ENCODE measurements around the gene CNTNAP2.
"Not testable (repeated sequence)": the region's sequence is repeated elsewhere in the genome, so short reads cannot be mapped to it uniquely, and the experiment has no call there.

CNTNAP2 gene

DNA sequence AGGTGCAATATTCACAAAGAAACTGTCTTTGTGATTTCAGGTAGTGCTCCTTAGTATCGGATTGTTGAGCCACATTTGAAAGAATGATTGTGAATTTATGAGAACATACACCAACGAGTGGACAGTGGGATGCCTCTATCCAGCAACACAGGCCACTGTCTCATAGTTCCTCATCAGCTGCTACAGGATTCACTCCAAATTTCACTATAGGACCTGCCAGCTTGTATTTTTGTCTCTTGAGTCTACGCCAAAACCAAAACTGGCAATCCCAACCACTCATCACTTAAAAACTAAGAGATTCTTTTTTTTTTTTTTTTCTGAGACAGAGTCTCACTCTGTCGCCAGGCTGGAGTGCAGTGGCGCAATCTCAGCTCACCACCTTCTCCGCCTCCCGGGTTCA, 964.5 kb downstream of the CNTNAP2 start:
- Histone ChIP-seq H3K4me1 (ENCODE audit: control insufficient read depth, insufficient read depth, low read length) (no peaks in the 10 kb centered on the region), H3K4me3 (ENCODE audit: low read length) (no peak overlapping the region), H3K27ac (ENCODE audit: low read depth, low read length) (no peak overlapping the region), H3K9ac (ENCODE audit: low read length) (no peak overlapping the region), H3K36me3 (ENCODE audit: control insufficient read depth, insufficient read depth, low read length) (no peaks in the 10 kb centered on the region), H3K27me3 (ENCODE audit: control insufficient read depth, insufficient read depth, low read length) (no peaks in the 10 kb centered on the region)

DNA sequence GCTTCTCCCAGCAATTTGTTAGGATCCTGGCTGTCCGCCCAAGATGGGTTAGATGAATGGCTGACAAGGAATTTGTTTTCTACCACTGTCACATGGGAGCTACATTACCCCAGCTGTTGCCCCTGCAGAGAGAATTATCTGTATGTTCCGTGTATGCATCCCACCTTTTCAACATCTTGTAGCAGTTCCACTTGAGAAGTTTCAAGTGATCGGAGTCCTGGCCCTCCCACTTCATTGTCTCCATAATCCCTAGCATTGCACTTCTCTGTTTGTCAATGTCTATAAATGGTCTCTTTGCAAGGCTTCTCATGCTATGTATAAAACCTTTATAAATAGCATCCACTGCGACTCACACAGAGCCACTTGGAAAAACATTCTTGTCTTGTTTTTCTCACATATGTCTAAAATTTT, 972.5 kb downstream of the CNTNAP2 start:
- Histone ChIP-seq H3K27me3 (ENCODE audit: control insufficient read depth, insufficient read depth, low read length) (no peaks in the 10 kb centered on the region), H3K9ac (ENCODE audit: low read length) (no peak overlapping the region), H3K4me1 (ENCODE audit: control insufficient read depth, insufficient read depth, low read length) (no peaks in the 10 kb centered on the region), H3K36me3 (ENCODE audit: control insufficient read depth, insufficient read depth, low read length) (no peaks in the 10 kb centered on the region), H3K4me3 (ENCODE audit: low read length) (no peak overlapping the region), H3K27ac (ENCODE audit: low read depth, low read length) (no peak overlapping the region)

DNA sequence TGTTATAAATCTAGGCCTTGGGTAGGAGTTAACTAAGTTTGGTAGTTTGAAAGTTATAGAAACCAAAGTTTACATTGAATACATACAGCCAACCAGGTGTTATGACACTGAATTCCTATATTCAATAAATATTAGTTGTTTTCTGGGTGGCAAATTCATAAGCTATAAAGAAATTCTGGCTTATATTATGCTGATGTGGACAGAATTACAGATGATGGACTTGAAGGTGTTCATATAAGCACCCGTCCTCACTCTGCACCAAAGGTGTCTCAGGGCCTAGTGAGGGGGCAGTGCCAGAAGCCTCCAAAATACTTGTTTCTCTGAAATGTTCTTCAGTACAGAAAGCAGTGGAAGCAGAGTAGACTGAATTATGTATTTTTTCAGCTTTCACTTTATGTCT, 973.0 kb downstream of the CNTNAP2 start:
- Histone ChIP-seq H3K27me3 (ENCODE audit: control insufficient read depth, insufficient read depth, low read length) (no peaks in the 10 kb centered on the region), H3K9ac (ENCODE audit: low read length) (no peak overlapping the region), H3K4me3 (ENCODE audit: low read length) (no peak overlapping the region), H3K4me1 (ENCODE audit: control insufficient read depth, insufficient read depth, low read length) (no peaks in the 10 kb centered on the region), H3K27ac (ENCODE audit: low read depth, low read length) (no peak overlapping the region), H3K36me3 (ENCODE audit: control insufficient read depth, insufficient read depth, low read length) (no peaks in the 10 kb centered on the region)

DNA sequence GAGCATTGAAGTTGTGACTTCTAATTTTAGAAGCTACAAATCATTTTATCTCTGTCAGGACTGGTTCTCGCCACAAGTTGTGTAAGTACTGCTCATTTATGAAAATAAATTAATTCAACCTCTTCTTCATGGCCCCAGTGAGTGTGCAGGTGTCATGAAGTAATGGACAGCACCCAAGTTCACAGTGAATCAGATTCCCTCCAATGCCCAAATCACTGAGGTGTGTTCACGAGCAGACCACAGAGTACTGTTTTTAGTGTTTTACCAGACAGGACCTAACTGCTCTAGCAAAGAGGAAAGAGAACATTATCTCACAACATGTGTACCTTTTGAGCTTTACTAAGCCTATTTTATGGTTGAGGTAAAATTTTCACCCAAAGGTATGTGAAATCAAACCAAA, 980.0 kb downstream of the CNTNAP2 start:
- Histone ChIP-seq H3K27ac (ENCODE audit: low read depth, low read length) (no peak overlapping the region), H3K27me3 (ENCODE audit: control insufficient read depth, insufficient read depth, low read length) (no peaks in the 10 kb centered on the region), H3K4me1 (ENCODE audit: control insufficient read depth, insufficient read depth, low read length) (no peaks in the 10 kb centered on the region)

DNA sequence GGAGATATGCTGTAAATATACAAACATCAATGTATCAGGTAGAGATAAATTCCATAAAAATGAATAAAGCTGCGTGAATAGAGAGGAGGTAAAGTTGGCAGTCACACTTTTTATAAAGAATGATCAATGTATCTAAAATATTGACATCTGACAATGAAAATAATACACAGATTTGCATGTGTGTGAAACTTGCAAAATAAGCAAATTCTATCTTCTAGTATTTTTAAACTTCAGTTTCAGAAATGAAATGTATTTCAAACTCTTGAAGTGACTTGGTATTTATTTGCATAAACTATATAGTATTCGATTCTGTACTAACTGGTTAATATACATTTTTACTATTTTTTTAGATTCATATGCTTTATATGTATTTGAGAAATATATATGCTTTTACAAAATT, 986.6 kb downstream of the CNTNAP2 start:
- no peaks in the 10 kb centered on the region for H3K36me3 ChIP-seq (ENCODE audit: control insufficient read depth, insufficient read depth, low read length)
- H3K27me3 ChIP-seq (ENCODE audit: control insufficient read depth, insufficient read depth, low read length): no peaks in the 10 kb centered on the region
- no peak overlapping the region for H3K9ac ChIP-seq (ENCODE audit: low read length)
- H3K4me1 ChIP-seq (ENCODE audit: control insufficient read depth, insufficient read depth, low read length): no peaks in the 10 kb centered on the region
- no peak overlapping the region for H3K27ac ChIP-seq (ENCODE audit: low read depth, low read length)
- H3K4me3 ChIP-seq (ENCODE audit: low read length): no peak overlapping the region

More for the DNA sequence above, 980.0 kb downstream of the CNTNAP2 start:
- no peaks in the 10 kb centered on the region for H3K36me3 ChIP-seq (ENCODE audit: control insufficient read depth, insufficient read depth, low read length)
- H3K4me3 ChIP-seq (ENCODE audit: low read length): no peak overlapping the region
- no peak overlapping the region for H3K9ac ChIP-seq (ENCODE audit: low read length)

DNA sequence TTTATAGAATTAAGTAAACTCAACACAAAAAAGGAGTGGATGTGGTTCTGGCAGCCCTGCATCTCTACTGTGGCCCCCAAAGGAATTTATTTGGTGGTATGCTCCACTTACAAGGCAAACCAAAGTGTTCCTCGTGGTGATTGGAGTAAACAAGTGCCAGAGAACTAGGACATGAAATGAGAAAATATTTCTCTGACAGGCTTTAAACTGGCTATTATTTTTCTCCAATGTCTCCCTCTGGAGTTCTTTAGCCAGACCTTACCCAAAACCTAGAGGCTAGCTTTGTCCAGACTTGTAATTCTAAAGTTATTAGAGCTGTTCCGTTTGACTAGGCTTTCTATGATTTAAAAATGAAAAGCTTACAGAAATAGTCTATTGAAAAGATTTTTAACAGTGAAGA, 990.1 kb downstream of the CNTNAP2 start:
- H3K27me3 ChIP-seq (ENCODE audit: control insufficient read depth, insufficient read depth, low read length): no peaks in the 10 kb centered on the region
- H3K27ac ChIP-seq (ENCODE audit: low read depth, low read length): no peak overlapping the region
- no peak overlapping the region for H3K4me3 ChIP-seq (ENCODE audit: low read length)
- no peaks in the 10 kb centered on the region for H3K4me1 ChIP-seq (ENCODE audit: control insufficient read depth, insufficient read depth, low read length)
- H3K36me3 ChIP-seq (ENCODE audit: control insufficient read depth, insufficient read depth, low read length): no peaks in the 10 kb centered on the region
- H3K9ac ChIP-seq (ENCODE audit: low read length): no peak overlapping the region

DNA sequence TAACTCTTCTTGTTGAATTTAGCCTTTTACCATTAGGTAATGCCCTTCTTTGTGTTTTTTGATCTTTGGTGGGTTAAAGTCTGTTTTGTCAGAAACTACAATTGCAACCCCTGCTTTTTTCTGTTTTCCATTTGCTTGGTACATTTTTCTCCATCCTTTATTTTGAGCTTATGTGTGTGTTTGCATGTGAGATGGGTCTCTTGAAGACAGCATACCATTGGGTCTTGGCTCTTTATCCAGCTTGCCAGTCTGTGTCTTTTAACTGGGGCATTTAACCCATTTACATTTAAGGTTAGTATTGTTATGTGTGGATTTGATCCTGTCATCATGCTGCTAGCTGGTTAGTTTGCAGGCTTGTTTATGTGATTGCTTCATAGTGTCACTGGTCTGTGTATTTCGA, 997.9 kb downstream of the CNTNAP2 start:
- H3K27ac ChIP-seq (ENCODE audit: low read depth, low read length); H3K9ac ChIP-seq (ENCODE audit: low read length); H3K27me3 ChIP-seq (ENCODE audit: control insufficient read depth, insufficient read depth, low read length); H3K4me3 ChIP-seq (ENCODE audit: low read length); H3K4me1 ChIP-seq (ENCODE audit: control insufficient read depth, insufficient read depth, low read length); H3K36me3 ChIP-seq (ENCODE audit: control insufficient read depth, insufficient read depth, low read length): not testable (repeated sequence)

DNA sequence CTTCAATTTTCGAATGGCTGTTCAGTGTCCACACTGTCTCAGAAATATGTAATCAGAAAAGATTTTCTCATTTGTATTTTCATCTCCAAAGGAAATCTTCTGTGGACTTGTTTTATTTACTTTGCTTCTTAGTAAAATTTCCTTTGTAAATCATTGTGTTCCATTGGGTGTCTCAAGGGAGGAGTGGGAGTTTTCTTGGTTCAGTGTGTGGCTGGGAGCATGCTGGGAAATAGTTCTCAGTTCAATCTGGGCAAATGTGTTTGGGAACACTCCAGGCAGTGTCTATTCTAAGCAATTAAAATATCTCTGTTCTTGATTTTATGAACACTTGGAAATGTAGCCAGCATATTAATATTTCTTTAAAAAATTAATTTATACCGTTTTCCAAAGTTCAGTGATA, 1019.8 kb downstream of the CNTNAP2 start:
- Histone ChIP-seq H3K27ac (ENCODE audit: low read depth, low read length) (no peak overlapping the region), H3K4me1 (ENCODE audit: control insufficient read depth, insufficient read depth, low read length) (no peaks in the 10 kb centered on the region), H3K4me3 (ENCODE audit: low read length) (no peak overlapping the region), H3K9ac (ENCODE audit: low read length) (no peak overlapping the region), H3K36me3 (ENCODE audit: control insufficient read depth, insufficient read depth, low read length) (no peaks in the 10 kb centered on the region), H3K27me3 (ENCODE audit: control insufficient read depth, insufficient read depth, low read length) (no peaks in the 10 kb centered on the region)

DNA sequence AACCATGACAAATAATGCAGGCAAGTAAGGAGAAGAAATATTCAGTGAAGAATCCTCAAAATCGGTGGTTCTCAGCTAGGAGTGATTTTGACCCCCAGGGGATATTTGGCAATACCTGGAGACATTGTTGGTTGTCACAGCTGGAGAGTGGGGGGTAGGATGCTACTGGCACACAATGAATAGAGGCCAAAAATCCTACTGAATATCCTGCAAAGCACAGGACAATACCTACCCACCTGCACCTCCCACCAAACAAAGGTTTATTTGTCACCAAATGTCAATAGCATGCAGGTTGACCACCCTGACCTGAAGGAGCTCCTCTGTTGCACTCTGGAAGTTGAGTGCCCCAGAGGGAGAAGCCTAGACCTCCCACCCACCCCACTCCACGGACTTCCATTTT, 1028.6 kb downstream of the CNTNAP2 start:
- H3K36me3 ChIP-seq (ENCODE audit: control insufficient read depth, insufficient read depth, low read length): no peaks in the 10 kb centered on the region
- no peak overlapping the region for H3K4me3 ChIP-seq (ENCODE audit: low read length)
- no peak overlapping the region for H3K9ac ChIP-seq (ENCODE audit: low read length)
- no peaks in the 10 kb centered on the region for H3K27me3 ChIP-seq (ENCODE audit: control insufficient read depth, insufficient read depth, low read length)
- no peaks in the 10 kb centered on the region for H3K4me1 ChIP-seq (ENCODE audit: control insufficient read depth, insufficient read depth, low read length)
- H3K27ac ChIP-seq (ENCODE audit: low read depth, low read length): no peak overlapping the region

DNA sequence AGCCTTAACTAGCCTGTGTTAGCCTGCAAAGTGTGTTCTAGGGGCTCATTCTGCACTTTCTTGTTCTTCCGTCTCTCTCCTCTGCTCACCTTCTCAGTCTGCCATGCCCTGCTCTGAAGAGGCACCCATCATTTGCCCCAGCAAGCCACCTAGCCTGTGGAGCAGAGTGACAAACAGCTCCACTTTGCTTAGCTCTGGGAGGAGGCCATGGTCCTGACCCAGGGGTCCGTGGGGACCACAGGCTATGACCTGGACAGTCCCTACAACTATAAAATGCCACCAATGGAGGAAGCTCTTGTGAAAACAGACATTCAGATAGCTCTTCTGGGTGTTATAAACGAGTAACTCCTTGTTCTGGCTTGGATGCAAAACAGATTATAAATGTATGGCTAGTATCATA, 1029.6 kb downstream of the CNTNAP2 start:
- H3K9ac ChIP-seq (ENCODE audit: low read length): no peak overlapping the region

DNA sequence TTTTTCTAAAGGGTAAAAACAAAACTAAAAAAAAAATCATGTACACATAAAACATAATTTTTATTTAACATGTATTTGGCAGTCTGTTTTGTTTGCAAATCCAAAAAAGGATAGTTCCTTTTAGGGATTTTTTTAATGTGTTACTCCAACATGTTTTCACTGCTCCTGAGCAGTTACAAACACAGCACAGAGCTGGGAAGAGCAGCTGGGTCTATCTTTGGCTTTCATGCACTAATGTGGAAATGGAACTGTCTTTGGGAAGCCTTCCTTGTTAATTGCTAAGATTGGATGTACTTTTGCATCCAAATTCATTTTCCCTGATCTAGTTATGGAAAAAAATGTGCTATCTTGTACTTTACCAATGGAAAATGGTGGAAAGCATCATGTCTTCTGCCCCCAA, 1035.1 kb downstream of the CNTNAP2 start:
- no peaks in the 10 kb centered on the region for H3K27me3 ChIP-seq (ENCODE audit: control insufficient read depth, insufficient read depth, low read length)
- no peak overlapping the region for H3K9ac ChIP-seq (ENCODE audit: low read length)
- H3K4me3 ChIP-seq (ENCODE audit: low read length): no peak overlapping the region
- H3K36me3 ChIP-seq (ENCODE audit: control insufficient read depth, insufficient read depth, low read length): no peaks in the 10 kb centered on the region
- no peak overlapping the region for H3K27ac ChIP-seq (ENCODE audit: low read depth, low read length)
- no peaks in the 10 kb centered on the region for H3K4me1 ChIP-seq (ENCODE audit: control insufficient read depth, insufficient read depth, low read length)

More for the DNA sequence above, 1029.6 kb downstream of the CNTNAP2 start:
- H3K27me3 ChIP-seq (ENCODE audit: control insufficient read depth, insufficient read depth, low read length): no peaks in the 10 kb centered on the region
- H3K4me1 ChIP-seq (ENCODE audit: control insufficient read depth, insufficient read depth, low read length): no peaks in the 10 kb centered on the region
- H3K4me3 ChIP-seq (ENCODE audit: low read length): no peak overlapping the region
- H3K27ac ChIP-seq (ENCODE audit: low read depth, low read length): no peak overlapping the region
- H3K36me3 ChIP-seq (ENCODE audit: control insufficient read depth, insufficient read depth, low read length): no peaks in the 10 kb centered on the region

DNA sequence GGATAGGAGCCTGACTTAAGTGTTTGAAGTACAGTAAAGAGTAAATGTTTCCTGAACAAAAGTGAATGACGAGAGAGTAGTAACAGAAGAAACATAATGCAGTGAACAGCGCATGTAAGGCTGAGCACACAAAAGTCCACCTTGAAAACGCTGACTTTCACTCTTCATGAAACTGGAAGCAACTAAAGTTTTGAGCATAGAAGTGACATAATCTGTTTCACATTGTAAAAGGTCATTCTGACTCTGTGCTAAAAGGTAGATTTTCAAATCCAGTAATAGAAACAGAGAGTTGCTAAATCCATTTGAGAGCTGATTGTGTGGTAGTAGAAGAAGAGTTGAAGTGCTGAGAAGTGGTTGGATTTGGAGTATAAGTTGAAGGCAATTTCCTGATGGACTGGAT, 1037.0 kb downstream of the CNTNAP2 start:
- no peaks in the 10 kb centered on the region for H3K36me3 ChIP-seq (ENCODE audit: control insufficient read depth, insufficient read depth, low read length)
- H3K27me3 ChIP-seq (ENCODE audit: control insufficient read depth, insufficient read depth, low read length): no peaks in the 10 kb centered on the region
- H3K9ac ChIP-seq (ENCODE audit: low read length): no peak overlapping the region
- no peaks in the 10 kb centered on the region for H3K4me1 ChIP-seq (ENCODE audit: control insufficient read depth, insufficient read depth, low read length)
- no peak overlapping the region for H3K27ac ChIP-seq (ENCODE audit: low read depth, low read length)
- no peak overlapping the region for H3K4me3 ChIP-seq (ENCODE audit: low read length)

DNA sequence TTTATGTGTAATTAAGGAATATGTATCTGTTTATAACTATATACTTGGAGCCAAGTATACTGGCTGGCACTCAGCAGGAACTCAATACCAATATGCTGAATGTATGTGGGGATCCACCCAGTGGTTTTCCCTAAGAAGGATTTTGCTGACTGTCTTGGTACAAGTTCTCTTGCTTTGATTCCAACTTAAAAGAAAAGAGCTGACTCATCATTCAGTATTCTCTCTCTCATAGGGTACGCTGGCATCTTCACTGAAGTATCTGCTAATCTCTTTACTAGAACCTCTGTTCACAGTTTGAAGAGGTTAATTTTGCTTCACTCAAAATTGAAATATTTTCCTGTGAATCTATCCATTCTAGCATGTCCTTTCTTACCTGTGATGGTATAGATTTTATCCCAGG, 1044.8 kb downstream of the CNTNAP2 start:
- H3K4me3 ChIP-seq (ENCODE audit: low read length): no peak overlapping the region
- H3K27me3 ChIP-seq (ENCODE audit: control insufficient read depth, insufficient read depth, low read length): no peaks in the 10 kb centered on the region
- no peaks in the 10 kb centered on the region for H3K4me1 ChIP-seq (ENCODE audit: control insufficient read depth, insufficient read depth, low read length)
- no peaks in the 10 kb centered on the region for H3K36me3 ChIP-seq (ENCODE audit: control insufficient read depth, insufficient read depth, low read length)
- H3K27ac ChIP-seq (ENCODE audit: low read depth, low read length): no peak overlapping the region
- no peak overlapping the region for H3K9ac ChIP-seq (ENCODE audit: low read length)
